HepG2 (cell line): Measurements from ENCODE around the gene TBC1D24. TPM values are rescaled to one million over a fixed set of nuclear protein-coding genes. Genes with fewer than 3 reads are reported as not detected.
A peak's percentile ranks its signal among the peaks of the same experiment; 100 is the strongest.

Experiments used
- AGO2 ChIP-seq: fragments of 200-400 bp; formaldehyde crosslinking; optimal IDR thresholded peaks from 2 replicates; pipeline ENCODE3; 2017; ENCODE audit warnings: mild to moderate bottlenecking, low read depth, low read length, moderate library complexity
- ATF7 ChIP-seq, 2 experiments: fragments of 450-650 bp in 1 of 2; sonication (generic) in 1 of 2; formaldehyde crosslinking in 1 of 2; IDR thresholded peaks; 2 replicates each; pipeline versions ENCODE4 v1.4.0 to v1.6.1; 2016 to 2020; ENCODE audit warnings: antibody characterized with exemption in 1 of 2, mild to moderate bottlenecking in 1 of 2, missing genetic modification reagents in 1 of 2
- EED ChIP-seq: sonication (generic); formaldehyde crosslinking; IDR thresholded peaks from 2 replicates; pipeline ENCODE4 v1.5.0; 2020; ENCODE audit warnings: mild to moderate bottlenecking, missing genetic modification reagents
- GABPB1 ChIP-seq: IDR thresholded peaks from 2 replicates; pipeline ENCODE4 v1.6.1; 2016; ENCODE audit warnings: mild to moderate bottlenecking, missing genetic modification reagents, moderate library complexity, missing compliant biosample characterization
- GTF2F1 ChIP-seq: fragments of 150-350 bp; IDR thresholded peaks from 2 replicates; pipeline ENCODE4 v1.6.1; 2014; ENCODE audit warnings: low read length
- KDM2A ChIP-seq: sonication (generic); formaldehyde crosslinking; IDR thresholded peaks from 2 replicates; pipeline ENCODE4 v1.4.0; 2020; ENCODE audit warnings: low read depth, missing genetic modification reagents, borderline replicate concordance
- RBM39 ChIP-seq: fragments of 200-400 bp; formaldehyde crosslinking; IDR thresholded peaks from one replicate; pipeline ENCODE4 v1.6.1; 2018; ENCODE audit warnings: antibody characterized with exemption, mild to moderate bottlenecking, low read depth, low read length; ENCODE audit not compliant: poor library complexity, severe bottlenecking
- ZNF136 ChIP-seq: sonication (generic); formaldehyde crosslinking; IDR thresholded peaks from 2 replicates; pipeline ENCODE4 v1.8.1; 2022; ENCODE audit warnings: low read depth, mild to moderate bottlenecking, moderate library complexity, missing genetic modification reagents
- ZNF547 ChIP-seq: sonication (generic); formaldehyde crosslinking; IDR thresholded peaks from 2 replicates; pipeline ENCODE4 v1.5.1; 2020; ENCODE audit warnings: mild to moderate bottlenecking, missing genetic modification reagents
- ZNF563 ChIP-seq: sonication (generic); formaldehyde crosslinking; IDR thresholded peaks from 2 replicates; pipeline ENCODE4 v1.8.0; 2022; ENCODE audit warnings: mild to moderate bottlenecking, moderate library complexity, missing genetic modification reagents
- ZNF788 ChIP-seq: sonication (generic); formaldehyde crosslinking; IDR thresholded peaks from 2 replicates; pipeline ENCODE4 v1.5.0; 2020; ENCODE audit warnings: mild to moderate bottlenecking, missing genetic modification reagents, borderline replicate concordance
- ZNF816 ChIP-seq: sonication (generic); formaldehyde crosslinking; IDR thresholded peaks from 2 replicates; pipeline ENCODE4 v1.8.0; 2022; ENCODE audit warnings: missing genetic modification reagents, mild to moderate bottlenecking, borderline replicate concordance
- polyA plus RNA-seq, 8 experiments: library from polyadenylated mRNA; depleted of rRNA in 3 of 8; stranded (reverse) in 7 of 8; unstranded in 1 of 8; fragments of >200 nt; fragmentation: Illumina TruSeq in 4 of 8; extraction: Trizol in 4 of 8; gene quantifications; 2 replicates each; pipeline versions ENCODE4 v1.2.1 to v1.2.3, GENCODE V29; 2011 to 2016; ENCODE audit warnings: low read depth in 4 of 8, missing spikeins in 1 of 8, mixed read lengths in 1 of 8; ENCODE audit not compliant: insufficient read depth in 1 of 8
- total RNA-seq, 5 experiments: library from RNA; depleted of rRNA; stranded (reverse); fragments of >200 nt; fragmentation: Illumina TruSeq; extraction: Trizol; gene quantifications; 2 replicates each; pipeline ENCODE4 v1.2.3, GENCODE V29; 2016; ENCODE audit warnings: low read depth in 1 of 5
- TF ChIP-seq, protein P1 (sequence below): sonication (generic); formaldehyde crosslinking; IDR thresholded peaks from 2 replicates; pipeline ENCODE4 v1.5.0; 2020; ENCODE audit warnings: missing genetic modification reagents
- TF ChIP-seq, protein P2 (sequence below): sonication (generic); formaldehyde crosslinking; conservative IDR thresholded peaks from 2 replicates; pipeline ENCODE4 v1.8.1; 2023; ENCODE audit warnings: missing genetic modification reagents
- TF ChIP-seq, protein P3 (sequence below): sonication (generic); formaldehyde crosslinking; conservative IDR thresholded peaks from 2 replicates; pipeline ENCODE4 v1.4.0; 2020; ENCODE audit warnings: missing genetic modification reagents
- TF ChIP-seq, protein P4 (sequence below): sonication (generic); formaldehyde crosslinking; IDR thresholded peaks from 2 replicates; pipeline ENCODE4 v1.5.0; 2020; ENCODE audit warnings: mild to moderate bottlenecking, missing genetic modification reagents, borderline replicate concordance
- TF ChIP-seq, protein P5 (sequence below): IDR thresholded peaks from 2 replicates; pipeline ENCODE4 v1.6.1; 2016; ENCODE audit warnings: missing compliant biosample characterization, missing genetic modification reagents, borderline replicate concordance
- TF ChIP-seq, protein P6 (sequence below): fragments of 450-650 bp; IDR thresholded peaks from 2 replicates; pipeline ENCODE4 v1.6.1; 2017

TBC1D24 gene
- total and polyA plus RNA-seq, 2 of the 13 experiments (the other 11 are each of a cell fraction or from before 2014, with no cell fraction given) = 7.7 to 13.7 TPM

DNA sequence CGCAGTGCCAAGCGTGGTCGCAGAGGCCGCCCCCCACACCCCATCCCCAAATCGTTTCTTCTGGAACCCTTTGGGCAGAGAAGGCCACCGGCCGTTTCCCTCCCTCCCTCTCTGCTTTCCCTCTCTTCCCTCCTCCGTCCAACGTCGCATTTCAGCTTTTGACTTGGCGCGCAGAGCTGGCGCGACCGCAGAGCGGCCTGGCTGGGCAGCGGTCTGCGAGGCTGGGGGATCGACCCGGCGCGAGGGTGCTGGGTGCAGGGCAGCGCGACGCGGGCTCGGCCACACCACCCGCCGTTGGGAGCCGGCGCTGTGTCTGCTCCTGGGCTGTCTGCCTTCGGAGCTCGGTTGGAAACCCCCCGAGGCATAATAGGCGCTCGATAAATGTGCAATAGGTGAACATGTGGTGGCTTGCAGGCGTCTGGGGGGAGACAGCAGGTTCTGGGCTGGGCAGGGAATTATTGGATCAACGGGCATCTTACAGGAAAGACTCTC is 6.6 kb upstream of the TBC1D24 start (continued):
- no peak for TF ChIP-seq EED (CRISPR knock-in tag)
- peak; percentile 42 for TF ChIP-seq AGO2
- peak; percentile 27; the same call in 1 of the 2 replicates for TF ChIP-seq GABPB1
- TF ChIP-seq, protein P1, sequence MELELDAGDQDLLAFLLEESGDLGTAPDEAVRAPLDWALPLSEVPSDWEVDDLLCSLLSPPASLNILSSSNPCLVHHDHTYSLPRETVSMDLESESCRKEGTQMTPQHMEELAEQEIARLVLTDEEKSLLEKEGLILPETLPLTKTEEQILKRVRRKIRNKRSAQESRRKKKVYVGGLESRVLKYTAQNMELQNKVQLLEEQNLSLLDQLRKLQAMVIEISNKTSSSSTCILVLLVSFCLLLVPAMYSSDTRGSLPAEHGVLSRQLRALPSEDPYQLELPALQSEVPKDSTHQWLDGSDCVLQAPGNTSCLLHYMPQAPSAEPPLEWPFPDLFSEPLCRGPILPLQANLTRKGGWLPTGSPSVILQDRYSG (CRISPR knock-in tag) = no peak
- peak; percentile 57; the same call in 1 of the 2 replicates for TF ChIP-seq ZNF547 (CRISPR knock-in tag)
- no peak for TF ChIP-seq ZNF136 (CRISPR knock-in tag)
- no peak for TF ChIP-seq ZNF788 (CRISPR knock-in tag)
- no peak for TF ChIP-seq ATF7 (IDR thresholded peaks at IDR 0.05)
- TF ChIP-seq ATF7 (CRISPR knock-in tag; IDR thresholded peaks at IDR 0.05) = 0 out of 2 replicates have a peak, but pooled peaks have one; percentile 23
- TF ChIP-seq, protein P2, sequence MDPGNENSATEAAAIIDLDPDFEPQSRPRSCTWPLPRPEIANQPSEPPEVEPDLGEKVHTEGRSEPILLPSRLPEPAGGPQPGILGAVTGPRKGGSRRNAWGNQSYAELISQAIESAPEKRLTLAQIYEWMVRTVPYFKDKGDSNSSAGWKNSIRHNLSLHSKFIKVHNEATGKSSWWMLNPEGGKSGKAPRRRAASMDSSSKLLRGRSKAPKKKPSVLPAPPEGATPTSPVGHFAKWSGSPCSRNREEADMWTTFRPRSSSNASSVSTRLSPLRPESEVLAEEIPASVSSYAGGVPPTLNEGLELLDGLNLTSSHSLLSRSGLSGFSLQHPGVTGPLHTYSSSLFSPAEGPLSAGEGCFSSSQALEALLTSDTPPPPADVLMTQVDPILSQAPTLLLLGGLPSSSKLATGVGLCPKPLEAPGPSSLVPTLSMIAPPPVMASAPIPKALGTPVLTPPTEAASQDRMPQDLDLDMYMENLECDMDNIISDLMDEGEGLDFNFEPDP (CRISPR knock-in tag) = 0 out of 2 replicates have a peak, but pooled peaks have one; percentile 67
- TF ChIP-seq, protein P3, sequence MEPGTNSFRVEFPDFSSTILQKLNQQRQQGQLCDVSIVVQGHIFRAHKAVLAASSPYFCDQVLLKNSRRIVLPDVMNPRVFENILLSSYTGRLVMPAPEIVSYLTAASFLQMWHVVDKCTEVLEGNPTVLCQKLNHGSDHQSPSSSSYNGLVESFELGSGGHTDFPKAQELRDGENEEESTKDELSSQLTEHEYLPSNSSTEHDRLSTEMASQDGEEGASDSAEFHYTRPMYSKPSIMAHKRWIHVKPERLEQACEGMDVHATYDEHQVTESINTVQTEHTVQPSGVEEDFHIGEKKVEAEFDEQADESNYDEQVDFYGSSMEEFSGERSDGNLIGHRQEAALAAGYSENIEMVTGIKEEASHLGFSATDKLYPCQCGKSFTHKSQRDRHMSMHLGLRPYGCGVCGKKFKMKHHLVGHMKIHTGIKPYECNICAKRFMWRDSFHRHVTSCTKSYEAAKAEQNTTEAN = no peak
- no peak for TF ChIP-seq ZNF563 (CRISPR knock-in tag)
- TF ChIP-seq, protein P4, sequence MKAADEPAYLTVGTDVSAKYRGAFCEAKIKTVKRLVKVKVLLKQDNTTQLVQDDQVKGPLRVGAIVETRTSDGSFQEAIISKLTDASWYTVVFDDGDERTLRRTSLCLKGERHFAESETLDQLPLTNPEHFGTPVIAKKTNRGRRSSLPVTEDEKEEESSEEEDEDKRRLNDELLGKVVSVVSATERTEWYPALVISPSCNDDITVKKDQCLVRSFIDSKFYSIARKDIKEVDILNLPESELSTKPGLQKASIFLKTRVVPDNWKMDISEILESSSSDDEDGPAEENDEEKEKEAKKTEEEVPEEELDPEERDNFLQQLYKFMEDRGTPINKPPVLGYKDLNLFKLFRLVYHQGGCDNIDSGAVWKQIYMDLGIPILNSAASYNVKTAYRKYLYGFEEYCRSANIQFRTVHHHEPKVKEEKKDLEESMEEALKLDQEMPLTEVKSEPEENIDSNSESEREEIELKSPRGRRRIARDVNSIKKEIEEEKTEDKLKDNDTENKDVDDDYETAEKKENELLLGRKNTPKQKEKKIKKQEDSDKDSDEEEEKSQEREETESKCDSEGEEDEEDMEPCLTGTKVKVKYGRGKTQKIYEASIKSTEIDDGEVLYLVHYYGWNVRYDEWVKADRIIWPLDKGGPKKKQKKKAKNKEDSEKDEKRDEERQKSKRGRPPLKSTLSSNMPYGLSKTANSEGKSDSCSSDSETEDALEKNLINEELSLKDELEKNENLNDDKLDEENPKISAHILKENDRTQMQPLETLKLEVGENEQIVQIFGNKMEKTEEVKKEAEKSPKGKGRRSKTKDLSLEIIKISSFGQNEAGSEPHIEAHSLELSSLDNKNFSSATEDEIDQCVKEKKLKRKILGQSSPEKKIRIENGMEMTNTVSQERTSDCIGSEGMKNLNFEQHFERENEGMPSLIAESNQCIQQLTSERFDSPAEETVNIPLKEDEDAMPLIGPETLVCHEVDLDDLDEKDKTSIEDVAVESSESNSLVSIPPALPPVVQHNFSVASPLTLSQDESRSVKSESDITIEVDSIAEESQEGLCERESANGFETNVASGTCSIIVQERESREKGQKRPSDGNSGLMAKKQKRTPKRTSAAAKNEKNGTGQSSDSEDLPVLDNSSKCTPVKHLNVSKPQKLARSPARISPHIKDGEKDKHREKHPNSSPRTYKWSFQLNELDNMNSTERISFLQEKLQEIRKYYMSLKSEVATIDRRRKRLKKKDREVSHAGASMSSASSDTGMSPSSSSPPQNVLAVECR (CRISPR knock-in tag) = peak; percentile 40; the same call in 1 of the 2 replicates
- TF ChIP-seq, protein P5, sequence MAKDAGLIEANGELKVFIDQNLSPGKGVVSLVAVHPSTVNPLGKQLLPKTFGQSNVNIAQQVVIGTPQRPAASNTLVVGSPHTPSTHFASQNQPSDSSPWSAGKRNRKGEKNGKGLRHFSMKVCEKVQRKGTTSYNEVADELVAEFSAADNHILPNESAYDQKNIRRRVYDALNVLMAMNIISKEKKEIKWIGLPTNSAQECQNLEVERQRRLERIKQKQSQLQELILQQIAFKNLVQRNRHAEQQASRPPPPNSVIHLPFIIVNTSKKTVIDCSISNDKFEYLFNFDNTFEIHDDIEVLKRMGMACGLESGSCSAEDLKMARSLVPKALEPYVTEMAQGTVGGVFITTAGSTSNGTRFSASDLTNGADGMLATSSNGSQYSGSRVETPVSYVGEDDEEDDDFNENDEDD (CRISPR knock-in tag) = peak; percentile 48; the same call in 1 of the 2 replicates
- TF ChIP-seq RBM39 = no peak
- TF ChIP-seq, protein P6, sequence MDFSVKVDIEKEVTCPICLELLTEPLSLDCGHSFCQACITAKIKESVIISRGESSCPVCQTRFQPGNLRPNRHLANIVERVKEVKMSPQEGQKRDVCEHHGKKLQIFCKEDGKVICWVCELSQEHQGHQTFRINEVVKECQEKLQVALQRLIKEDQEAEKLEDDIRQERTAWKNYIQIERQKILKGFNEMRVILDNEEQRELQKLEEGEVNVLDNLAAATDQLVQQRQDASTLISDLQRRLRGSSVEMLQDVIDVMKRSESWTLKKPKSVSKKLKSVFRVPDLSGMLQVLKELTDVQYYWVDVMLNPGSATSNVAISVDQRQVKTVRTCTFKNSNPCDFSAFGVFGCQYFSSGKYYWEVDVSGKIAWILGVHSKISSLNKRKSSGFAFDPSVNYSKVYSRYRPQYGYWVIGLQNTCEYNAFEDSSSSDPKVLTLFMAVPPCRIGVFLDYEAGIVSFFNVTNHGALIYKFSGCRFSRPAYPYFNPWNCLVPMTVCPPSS = no peak
- TF ChIP-seq GTF2F1 = no peak
- peak; percentile 63 for TF ChIP-seq KDM2A (CRISPR knock-in tag)
- no peak for TF ChIP-seq ZNF816
